Thymus (tissue), 11 donors: ENCODE results near the gene SCIN. TPM values are rescaled to one million over a fixed set of nuclear protein-coding genes. Genes with fewer than 3 reads are reported as not detected.

Source experiments
- DNase-seq, 9 donors: peaks; one replicate each; pipeline ENCODE4 v3.0.0-alpha.2; 2013; ENCODE audit warnings: low spot score in 9 of 9, low read depth in 6 of 9, missing footprints in 1 of 9
- H3K27ac ChIP-seq, 2 donors: one replicate each; pipeline ENCODE4 v1.5.1; 2013; ENCODE audit warnings: control low read depth in 1 of 2, low read depth in 1 of 2, low read length in 1 of 2, mild to moderate bottlenecking in 1 of 2, moderate library complexity in 1 of 2
- H3K27me3 ChIP-seq, 2 donors: one replicate each; pipeline ENCODE4 v1.5.1; 2013; ENCODE audit warnings: low read length in 1 of 2; ENCODE audit not compliant: control insufficient read depth in 2 of 2, insufficient read depth in 1 of 2
- H3K36me3 ChIP-seq, 2 donors: one replicate each; pipeline ENCODE4 v1.5.1; 2013; ENCODE audit warnings: low read length in 1 of 2, mild to moderate bottlenecking in 1 of 2, moderate library complexity in 1 of 2; ENCODE audit not compliant: control insufficient read depth in 2 of 2, insufficient read depth in 2 of 2
- H3K4me1 ChIP-seq, 2 donors: one replicate each; pipeline ENCODE4 v1.5.1; 2013; ENCODE audit warnings: low read length in 2 of 2; ENCODE audit not compliant: control insufficient read depth in 2 of 2, insufficient read depth in 2 of 2
- H3K4me3 ChIP-seq, 2 donors: one replicate each; pipeline ENCODE4 v1.5.1; 2013; ENCODE audit warnings: low read length in 2 of 2, control low read depth in 1 of 2, mild to moderate bottlenecking in 1 of 2
- H3K9me3 ChIP-seq, 2 donors: one replicate each; pipeline ENCODE4 v1.5.1; 2013; ENCODE audit warnings: low read length in 1 of 2, mild to moderate bottlenecking in 1 of 2; ENCODE audit not compliant: control insufficient read depth in 2 of 2, insufficient read depth in 1 of 2
- WGBS: extraction: QIAGEN DNeasy Blood & Tissue Kit; methylation state at CpG from one replicate; pipeline ENCODE4 v1.1.7; 2013; 5-methylcytosine and 5-hydroxymethylcytosine counted together
- polyA plus RNA-seq: library from polyadenylated mRNA; stranded (reverse); fragments of 200-250 nt; gene quantifications from one replicate; pipeline ENCODE4 v1.2.3, GENCODE V29; 2013
- total RNA-seq: library from RNA; stranded (reverse); fragments of 120-200 nt; gene quantifications from one replicate; pipeline ENCODE4 v1.2.4, GENCODE V29; 2013
- donor health status: healthy.

The SCIN gene
- total and polyA plus RNA-seq, 2 donors = 0.33 to 0.37 TPM

DNA sequence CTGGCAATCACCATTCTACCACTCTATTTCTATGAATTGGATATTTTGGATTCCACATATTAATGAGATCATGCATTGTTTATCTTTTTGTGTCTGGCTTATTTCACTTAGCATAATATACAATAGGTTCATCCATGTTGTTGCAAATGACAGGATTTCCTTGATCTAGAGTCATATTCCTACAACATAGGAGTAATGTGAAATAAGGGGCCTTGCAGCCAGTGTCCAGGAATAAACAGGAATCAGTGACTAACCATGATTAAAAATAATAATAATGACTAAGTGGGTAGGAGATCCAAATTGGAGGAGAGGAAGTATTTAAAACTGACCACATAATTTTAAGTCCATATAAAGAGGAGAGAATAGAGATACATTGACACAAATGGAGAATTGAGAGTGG is 49.9 kb downstream of the SCIN start:
- Histone ChIP-seq H3K36me3 (no peaks in the 10 kb centered on the region), H3K27me3 (no peaks in the 10 kb centered on the region), H3K9me3 (no peaks in the 10 kb centered on the region), H3K27ac (no peak overlapping the region), H3K4me3 (no peak overlapping the region), H3K4me1 (no peaks in the 10 kb centered on the region)
- DNase-seq = no peak

DNA sequence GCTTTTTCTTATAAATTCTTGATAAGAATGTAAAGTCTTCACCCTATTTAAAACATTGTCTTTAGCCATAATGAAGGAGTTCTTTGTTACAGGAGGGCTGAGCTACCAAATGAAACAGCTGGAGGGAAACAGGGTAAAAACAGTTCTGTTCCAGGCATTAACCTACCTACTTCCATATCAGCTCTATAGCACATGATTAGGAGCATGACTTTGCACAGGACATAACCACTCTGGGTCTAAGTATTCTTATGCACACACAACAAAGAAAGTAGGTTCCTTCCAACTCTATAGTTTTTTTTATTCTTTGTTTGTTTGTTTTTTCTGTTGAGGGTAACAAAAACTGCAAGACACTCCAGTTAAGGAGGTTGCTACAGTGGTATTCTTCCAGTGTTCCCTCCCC is 52.7 kb downstream of the SCIN start:
- no peak overlapping the region for H3K4me3 ChIP-seq
- H3K27ac ChIP-seq = no peak overlapping the region
- no peaks in the 10 kb centered on the region for H3K36me3 ChIP-seq
- DNase-seq = no peak
- no peaks in the 10 kb centered on the region for H3K4me1 ChIP-seq
- no peaks in the 10 kb centered on the region for H3K9me3 ChIP-seq
- no peaks in the 10 kb centered on the region for H3K27me3 ChIP-seq

DNA sequence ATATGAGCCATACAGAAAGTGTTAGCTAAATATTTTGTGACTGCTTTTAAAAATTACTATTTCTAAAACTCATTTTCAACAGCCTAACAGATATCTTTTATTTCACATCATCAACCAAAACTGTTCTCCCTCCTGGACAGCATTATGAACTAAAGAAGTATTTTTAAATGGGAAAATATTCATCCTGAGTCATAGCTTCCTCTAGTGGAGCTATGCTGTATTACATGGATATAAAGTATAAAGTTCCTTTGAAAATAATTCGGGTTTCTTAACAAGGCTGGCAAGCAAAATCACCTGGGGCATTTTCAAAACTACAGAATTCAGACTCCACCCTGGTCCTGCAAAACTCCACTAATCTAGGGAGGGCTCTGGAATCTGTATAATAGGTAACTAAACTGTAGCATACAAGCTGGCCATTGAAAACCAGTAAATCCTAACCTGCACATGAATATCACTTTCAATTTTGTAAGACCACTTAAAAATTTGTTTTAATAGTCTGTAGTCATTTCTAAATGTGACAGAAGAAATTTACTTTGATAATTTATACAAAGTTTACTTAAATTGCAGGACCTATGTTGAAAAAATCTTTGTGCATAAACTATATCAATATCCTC is 53.5 kb downstream of the SCIN start:
- Histone ChIP-seq H3K4me1 (no peaks in the 10 kb centered on the region), H3K27me3 (no peaks in the 10 kb centered on the region), H3K27ac (no peak overlapping the region), H3K36me3 (no peaks in the 10 kb centered on the region), H3K9me3 (no peaks in the 10 kb centered on the region), H3K4me3 (no peak overlapping the region)
- 46% methylated on average over 1 of the region's 1 CpG for WGBS
- DNase-seq = no peak

DNA sequence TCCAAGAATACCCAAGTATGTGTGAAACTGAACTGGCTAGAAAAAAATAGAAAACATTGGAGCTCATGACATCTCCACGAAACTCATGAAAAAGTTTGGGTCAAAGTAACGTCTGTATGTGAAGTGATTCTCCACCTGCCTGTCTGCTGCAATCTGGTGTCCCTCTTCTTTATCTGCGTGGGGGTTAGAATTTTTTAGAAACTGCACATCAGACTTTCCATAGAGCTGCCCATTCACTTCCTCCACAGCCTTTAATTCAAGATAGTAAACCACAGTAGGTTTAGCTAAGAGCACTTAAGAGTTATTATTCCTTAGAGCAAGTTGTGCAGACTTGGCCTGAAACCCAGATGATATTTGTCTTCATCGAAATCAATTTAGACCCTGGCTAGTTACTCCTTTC is 55.3 kb downstream of the SCIN start:
- Histone ChIP-seq H3K4me1 (no peaks in the 10 kb centered on the region), H3K27me3 (no peaks in the 10 kb centered on the region), H3K27ac (no peak overlapping the region), H3K36me3 (no peaks in the 10 kb centered on the region), H3K4me3 (no peak overlapping the region), H3K9me3 (no peaks in the 10 kb centered on the region)
- 54% methylated on average over 4 of the region's 4 CpGs for WGBS
- no peak for DNase-seq

DNA sequence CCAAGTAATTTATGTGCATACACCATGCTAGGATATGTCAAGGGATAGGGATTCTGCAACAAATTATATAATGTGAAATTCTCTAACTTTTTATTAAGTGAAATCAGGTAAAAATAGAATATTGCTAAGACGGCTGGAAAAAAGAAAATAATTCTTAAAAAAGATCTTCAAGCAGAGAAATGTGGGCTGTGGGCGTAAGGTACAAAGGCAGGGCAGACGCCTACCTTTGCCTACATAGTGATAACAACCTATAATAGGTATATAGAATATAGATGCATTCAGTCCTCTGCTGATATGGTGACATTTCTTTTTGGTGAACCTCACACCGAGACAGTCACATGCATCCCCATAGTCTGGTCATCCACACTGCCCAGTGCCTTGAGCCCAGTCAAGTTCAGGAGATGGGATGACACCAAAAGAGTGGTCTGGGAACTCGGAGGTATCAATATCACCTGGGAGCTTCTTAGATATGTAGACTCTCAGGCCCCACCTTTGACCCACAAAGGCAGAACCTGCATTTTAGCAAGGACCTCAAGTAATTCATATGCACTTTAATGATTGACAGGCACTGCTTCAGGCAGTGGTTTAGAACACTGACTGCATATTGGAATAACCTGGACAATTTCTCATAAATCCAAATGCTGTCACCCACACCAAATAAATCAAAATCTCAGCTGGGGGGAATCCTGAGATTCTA is 59.4 kb downstream of the SCIN start:
- Histone ChIP-seq H3K4me1 (peaks cover 0 to 9% of the 10 kb centered on the region in 2 donors), H3K27ac (no peak overlapping the region), H3K36me3 (no peaks in the 10 kb centered on the region), H3K27me3 (no peaks in the 10 kb centered on the region), H3K4me3 (no peak overlapping the region), H3K9me3 (no peaks in the 10 kb centered on the region)
- WGBS = 95% methylated on average over 5 of the region's 5 CpGs
- DNase-seq = no peak

DNA sequence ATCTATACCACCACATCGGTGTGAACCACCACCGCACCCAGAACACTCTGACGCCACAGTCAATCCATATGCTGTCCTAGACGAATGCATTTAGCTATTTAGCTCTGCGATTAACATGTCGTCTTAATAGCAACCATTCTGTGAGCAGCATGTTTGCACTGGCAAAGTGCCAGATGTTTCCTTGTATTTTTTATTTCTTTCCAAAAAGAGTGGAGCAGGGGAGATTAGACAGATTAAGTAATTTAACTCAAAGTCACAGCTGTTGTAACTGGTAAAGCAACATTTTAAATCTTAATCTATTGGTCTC is 59.9 kb downstream of the SCIN start:
- Histone ChIP-seq H3K27ac (no peak overlapping the region), H3K4me3 (no peak overlapping the region), H3K36me3 (no peaks in the 10 kb centered on the region), H3K9me3 (no peaks in the 10 kb centered on the region), H3K27me3 (no peaks in the 10 kb centered on the region), H3K4me1 (peaks cover 0 to 9% of the 10 kb centered on the region in 2 donors)
- DNase-seq = no peak
- WGBS = 85% methylated on average over 6 of the region's 6 CpGs

DNA sequence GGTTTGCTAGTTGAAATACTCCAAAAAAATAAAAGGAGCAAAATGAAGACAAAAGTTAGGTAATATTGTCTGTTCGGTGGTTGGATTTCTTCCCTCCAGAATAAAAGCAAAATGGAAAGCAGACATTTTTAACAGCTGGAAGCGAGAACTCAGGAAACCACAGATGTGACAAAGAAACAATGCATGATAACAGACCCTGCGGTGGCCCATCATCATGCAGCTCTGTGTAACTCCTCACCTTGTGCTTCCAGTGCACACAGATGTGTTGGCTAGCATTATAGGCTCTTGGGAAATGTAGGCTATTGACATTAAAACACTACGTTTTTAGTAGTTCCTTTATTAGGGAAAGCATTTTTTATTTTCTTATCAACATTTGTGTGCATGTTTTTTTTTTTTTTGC is 63.1 kb downstream of the SCIN start:
- 18% methylated on average over 4 of the region's 4 CpGs for WGBS
- Histone ChIP-seq H3K9me3 (no peaks in the 10 kb centered on the region), H3K27ac (no peak overlapping the region), H3K4me3 (no peak overlapping the region), H3K36me3 (no peaks in the 10 kb centered on the region), H3K4me1 (peaks cover 0 to 14% of the 10 kb centered on the region in 2 donors), H3K27me3 (no peaks in the 10 kb centered on the region)
- peak in 3 of 9 donors; percentile 16 to 65 (median 32) for DNase-seq

DNA sequence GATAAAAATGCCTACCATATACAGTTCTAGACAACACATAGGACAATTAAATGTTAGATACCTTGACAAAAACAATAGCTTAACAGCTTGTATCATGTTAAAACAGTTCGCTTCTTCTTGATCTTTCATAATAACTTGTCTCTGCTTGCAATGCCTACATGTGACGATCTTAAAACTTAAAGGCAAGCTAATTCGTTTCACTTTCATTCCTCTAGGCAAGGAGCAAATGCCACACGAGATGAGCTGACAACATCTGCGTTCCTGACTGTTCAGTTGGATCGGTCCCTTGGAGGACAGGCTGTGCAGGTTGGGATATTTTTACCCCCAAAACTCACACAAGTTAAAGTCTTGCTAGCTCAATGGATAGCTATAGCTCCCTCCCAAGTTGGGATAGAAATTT is 65.3 kb downstream of the SCIN start:
- Histone ChIP-seq H3K4me1 (peaks cover 0 to 17% of the 10 kb centered on the region in 2 donors), H3K27ac (peak overlapping the region in 1 of 2 donors; percentile 61), H3K9me3 (no peaks in the 10 kb centered on the region), H3K4me3 (no peak overlapping the region), H3K36me3 (no peaks in the 10 kb centered on the region), H3K27me3 (no peaks in the 10 kb centered on the region)
- peak in 5 of 9 donors; percentile 35 to 74 (median 43) for DNase-seq
- 18% methylated on average over 6 of the region's 6 CpGs for WGBS

DNA sequence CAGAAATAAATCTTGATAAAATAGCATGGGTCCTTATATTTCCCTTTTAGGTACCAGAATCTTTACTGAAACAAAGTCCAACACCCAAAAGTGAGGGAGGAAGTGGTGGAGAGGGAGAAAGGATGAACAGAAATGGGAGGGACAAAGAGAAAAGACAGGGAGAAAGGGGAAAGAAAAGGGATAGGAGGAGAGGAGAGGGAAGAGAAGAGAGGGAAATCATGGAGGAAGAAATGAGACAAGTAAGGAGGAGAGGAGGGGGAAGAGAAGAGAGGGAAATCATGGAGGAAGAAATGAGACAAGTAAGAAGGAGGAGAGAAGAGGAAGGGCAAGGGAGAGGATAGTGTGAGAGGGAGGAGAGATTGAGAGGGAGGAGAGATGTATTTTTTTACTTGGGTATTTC is 66.8 kb downstream of the SCIN start:
- no peak overlapping the region for H3K27ac ChIP-seq
- H3K4me3 ChIP-seq = no peak overlapping the region
- H3K9me3 ChIP-seq = no peaks in the 10 kb centered on the region
- peaks cover 0 to 18% of the 10 kb centered on the region in 2 donors for H3K4me1 ChIP-seq
- DNase-seq = no peak
- H3K36me3 ChIP-seq = no peaks in the 10 kb centered on the region
- no peaks in the 10 kb centered on the region for H3K27me3 ChIP-seq
